ENCODE data around the gene TPH2. TPM values are rescaled to one million over a fixed set of nuclear protein-coding genes. Genes with fewer than 3 reads are reported as not detected.

TPH2 gene
- polyA plus RNA-seq, 3 donors, result not detected

DNA sequence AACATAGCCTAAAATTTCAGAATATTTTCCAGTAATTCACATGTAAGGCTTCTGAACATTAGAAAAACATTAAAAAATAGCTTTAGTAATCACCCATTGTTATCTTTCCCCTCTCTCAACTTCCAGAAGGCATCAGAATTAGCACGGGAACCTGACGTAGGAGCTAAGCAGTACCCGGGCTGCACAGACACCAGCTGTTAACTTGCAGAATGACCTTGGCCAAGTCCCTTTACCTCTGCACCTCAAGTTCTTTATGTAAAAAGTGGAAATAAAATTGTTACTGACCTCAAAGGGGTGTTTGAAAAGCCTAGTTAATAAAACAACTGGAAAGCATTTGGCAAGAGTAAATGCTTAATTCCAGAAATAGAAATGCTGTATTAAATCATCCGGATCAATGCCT lies 7.2 kb downstream of the TPH2 start:
- Mint-ChIP-seq H3K4me3 (no peak overlapping the region), H3K9me3 (no peaks in the 10 kb centered on the region), H3K27ac (no peak overlapping the region), H3K36me3 (no peaks in the 10 kb centered on the region), H3K27me3 (ENCODE audit: low read depth in 3 of 3) (peaks cover 4 to 26% (median 23%) of the 10 kb centered on the region in 3 donors), H3K4me1 (no peaks in the 10 kb centered on the region)
- peaks cover 22% of the 10 kb centered on the region in 2 donors for H3K27me3 ChIP-seq (ENCODE audit: control insufficient read depth in 2 of 2, insufficient read depth in 2 of 2, low read length in 2 of 2)
- no peak overlapping the region for H3K27ac ChIP-seq (ENCODE audit: low read depth in 1 of 2, low read length in 2 of 2)
- no peaks in the 10 kb centered on the region for H3K36me3 ChIP-seq (replicated peaks in 1 of 2; ENCODE audit: control insufficient read depth in 1 of 2, insufficient read depth in 2 of 2, low read length in 2 of 2)
- H4K20me1 ChIP-seq (ENCODE audit: insufficient read depth, low read length), result no peaks in the 10 kb centered on the region
- no peak overlapping the region for H3K9ac ChIP-seq (ENCODE audit: insufficient read depth, low read length, poor library complexity, severe bottlenecking)
- no peak for DNase-seq
- TF ChIP-seq, protein P1, sequence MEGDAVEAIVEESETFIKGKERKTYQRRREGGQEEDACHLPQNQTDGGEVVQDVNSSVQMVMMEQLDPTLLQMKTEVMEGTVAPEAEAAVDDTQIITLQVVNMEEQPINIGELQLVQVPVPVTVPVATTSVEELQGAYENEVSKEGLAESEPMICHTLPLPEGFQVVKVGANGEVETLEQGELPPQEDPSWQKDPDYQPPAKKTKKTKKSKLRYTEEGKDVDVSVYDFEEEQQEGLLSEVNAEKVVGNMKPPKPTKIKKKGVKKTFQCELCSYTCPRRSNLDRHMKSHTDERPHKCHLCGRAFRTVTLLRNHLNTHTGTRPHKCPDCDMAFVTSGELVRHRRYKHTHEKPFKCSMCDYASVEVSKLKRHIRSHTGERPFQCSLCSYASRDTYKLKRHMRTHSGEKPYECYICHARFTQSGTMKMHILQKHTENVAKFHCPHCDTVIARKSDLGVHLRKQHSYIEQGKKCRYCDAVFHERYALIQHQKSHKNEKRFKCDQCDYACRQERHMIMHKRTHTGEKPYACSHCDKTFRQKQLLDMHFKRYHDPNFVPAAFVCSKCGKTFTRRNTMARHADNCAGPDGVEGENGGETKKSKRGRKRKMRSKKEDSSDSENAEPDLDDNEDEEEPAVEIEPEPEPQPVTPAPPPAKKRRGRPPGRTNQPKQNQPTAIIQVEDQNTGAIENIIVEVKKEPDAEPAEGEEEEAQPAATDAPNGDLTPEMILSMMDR (IDR thresholded peaks at IDR 0.05), result no peak
- no CpG with 5 or more reads among the region's 4 CpGs for WGBS (ENCODE audit: insufficient coverage)
- no peak overlapping the region for H3K4me2 ChIP-seq (replicated peaks; ENCODE audit: extremely low read depth, low read length, poor library complexity, severe bottlenecking)
- no peaks in the 10 kb centered on the region for H3K79me2 ChIP-seq (ENCODE audit: insufficient read depth, low read length)
- no peak overlapping the region for H3K4me3 ChIP-seq (replicated peaks in 1 of 3; ENCODE audit: low read depth in 2 of 3, low read length in 3 of 3)
- H3K4me1 ChIP-seq (ENCODE audit: control insufficient read depth in 1 of 2, insufficient read depth in 2 of 2, low read length in 2 of 2), result no peaks in the 10 kb centered on the region
- no peak overlapping the region for H2AFZ ChIP-seq (ENCODE audit: insufficient read depth, low read depth, low read length, poor library complexity, severe bottlenecking)
- no peaks in the 10 kb centered on the region for H3K9me3 ChIP-seq (replicated peaks in 1 of 2; ENCODE audit: control insufficient read depth in 1 of 2, insufficient read depth in 1 of 2, low read length in 2 of 2)
- intact Hi-C loops (cut with micrococcal nuclease), result no loop called here

DNA sequence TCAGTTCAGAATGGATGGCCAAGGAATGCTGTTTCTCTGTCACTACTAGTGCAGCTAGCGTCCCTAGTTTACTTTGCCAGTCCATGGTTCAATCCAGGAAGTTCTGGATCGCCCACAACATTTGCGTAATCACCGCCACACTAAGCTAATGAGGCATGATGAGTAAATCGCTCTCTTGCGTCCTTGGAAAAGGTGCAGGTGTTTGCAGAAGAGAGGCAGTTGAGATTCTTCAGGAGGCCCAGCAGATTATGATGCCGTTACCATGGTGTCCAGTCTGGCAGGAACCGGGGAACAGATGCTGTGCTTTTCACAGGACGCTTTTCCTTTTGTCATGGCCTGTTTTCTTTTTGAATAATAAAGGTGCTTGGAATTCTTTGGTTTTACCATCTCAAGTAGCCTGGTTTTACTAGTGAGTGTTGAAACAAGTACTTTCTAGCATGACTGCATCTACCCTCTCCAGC lies 9.0 kb downstream of the TPH2 start:
- no peak for DNase-seq
- Mint-ChIP-seq H3K27ac (no peak overlapping the region), H3K27me3 (ENCODE audit: low read depth in 3 of 3) (peaks cover 4 to 26% (median 23%) of the 10 kb centered on the region in 3 donors), H3K9me3 (no peaks in the 10 kb centered on the region), H3K4me3 (no peak overlapping the region), H3K4me1 (no peaks in the 10 kb centered on the region), H3K36me3 (no peaks in the 10 kb centered on the region)
- H3K27me3 ChIP-seq (ENCODE audit: control insufficient read depth in 2 of 2, insufficient read depth in 2 of 2, low read length in 2 of 2), result peaks cover 15% of the 10 kb centered on the region in 2 donors
- intact Hi-C loops (cut with micrococcal nuclease), result no loop called here
- H3K27ac ChIP-seq (ENCODE audit: low read depth in 1 of 2, low read length in 2 of 2), result no peak overlapping the region
- H4K20me1 ChIP-seq (ENCODE audit: insufficient read depth, low read length), result no peaks in the 10 kb centered on the region
- H3K4me1 ChIP-seq (ENCODE audit: control insufficient read depth in 1 of 2, insufficient read depth in 2 of 2, low read length in 2 of 2), result no peaks in the 10 kb centered on the region
- H3K4me2 ChIP-seq (replicated peaks; ENCODE audit: extremely low read depth, low read length, poor library complexity, severe bottlenecking), result no peak overlapping the region
- H3K9ac ChIP-seq (ENCODE audit: insufficient read depth, low read length, poor library complexity, severe bottlenecking), result no peak overlapping the region
- no peak overlapping the region for H2AFZ ChIP-seq (ENCODE audit: insufficient read depth, low read depth, low read length, poor library complexity, severe bottlenecking)
- WGBS (ENCODE audit: insufficient coverage), result 20% methylated on average over 2 of the region's 9 CpGs
- no peaks in the 10 kb centered on the region for H3K79me2 ChIP-seq (ENCODE audit: insufficient read depth, low read length)
- H3K9me3 ChIP-seq (replicated peaks in 1 of 2; ENCODE audit: control insufficient read depth in 1 of 2, insufficient read depth in 1 of 2, low read length in 2 of 2), result no peaks in the 10 kb centered on the region
- no peak overlapping the region for H3K4me3 ChIP-seq (replicated peaks in 1 of 3; ENCODE audit: low read depth in 2 of 3, low read length in 3 of 3)
- H3K36me3 ChIP-seq (replicated peaks in 1 of 2; ENCODE audit: control insufficient read depth in 1 of 2, insufficient read depth in 2 of 2, low read length in 2 of 2), result no peaks in the 10 kb centered on the region
- TF ChIP-seq, protein P1 (IDR thresholded peaks at IDR 0.05), result no peak

Data from CD14-positive monocyte (primary cell).